Vagina (tissue), 2 donors: Measurements from ENCODE around the gene DDX39B. TPM values are rescaled to one million over a fixed set of nuclear protein-coding genes. Genes with fewer than 3 reads are reported as not detected.
A peak's percentile ranks its signal among the peaks of the same experiment; 100 is the strongest.

Experiments used
- DNase-seq, 2 donors: peaks; one replicate each; pipeline ENCODE4 v3.0.0-alpha.2; 2017; ENCODE audit errors: extremely low spot score in 2 of 2
- H3K27ac ChIP-seq: fragments of 200-600 bp; sonication (generic); one replicate; pipeline ENCODE4 v1.5.1; 2019
- H3K27me3 ChIP-seq: fragments of 200-600 bp; sonication (generic); one replicate; pipeline ENCODE4 v1.5.1; 2019
- H3K36me3 ChIP-seq, 2 donors: fragments of 200-600 bp; sonication (generic); one replicate each; pipeline ENCODE4 v1.5.1; 2017 to 2019
- H3K4me1 ChIP-seq: fragments of 200-600 bp; sonication (generic); one replicate; pipeline ENCODE4 v1.5.1; 2019
- H3K4me3 ChIP-seq, 2 donors: fragments of 200-600 bp; sonication (generic); 1 replicate in 1 of 2; 2 replicates in 1 of 2; pipeline ENCODE4 v1.5.1; 2016 to 2019
- H3K9me3 ChIP-seq: fragments of 200-600 bp; sonication (generic); one replicate; pipeline ENCODE4 v1.5.1; 2019
- CTCF ChIP-seq, 3 experiments: fragments of 450-650 bp in 2 of 3; fragments of 200-600 bp in 1 of 3; sonication (generic) in 1 of 3; IDR thresholded peaks; one replicate each; pipeline ENCODE4 v1.5.1; 2017 to 2019; ENCODE audit warnings: antibody characterized with exemption in 3 of 3, mild to moderate bottlenecking in 2 of 3, moderate library complexity in 2 of 3
- POLR2A ChIP-seq, 2 donors: fragments of 450-650 bp; IDR thresholded peaks; one replicate each; pipeline ENCODE4 v1.6.1; 2017; ENCODE audit warnings: antibody characterized with exemption in 2 of 2, mild to moderate bottlenecking in 2 of 2, moderate library complexity in 2 of 2
- POLR2AphosphoS5 ChIP-seq, 2 donors: sonication (generic); formaldehyde crosslinking; IDR thresholded peaks; one replicate each; pipeline ENCODE4 v1.9.0; 2017; ENCODE audit warnings: antibody characterized with exemption in 2 of 2, mild to moderate bottlenecking in 2 of 2, low read depth in 1 of 2; ENCODE audit not compliant: insufficient read depth in 1 of 2
- intact Hi-C: fragments of 100-400 bp; cut with DNase I; formaldehyde crosslinking; loops from one replicate; pipeline ENCODE4 v1.15.1; 2023
- total RNA-seq: library from RNA; depleted of rRNA; stranded (reverse); fragments of >200 nt; gene quantifications from one replicate; pipeline ENCODE4 v1.2.3, GENCODE V29; 2016

The DDX39B gene
- total RNA-seq, 1 donor from 2014 or later = 299 TPM

GRCh38 chr6:31586599-31587281 is 44.9 kb upstream of the DDX39B start:
- Histone ChIP-seq H3K4me1 (peaks cover 13% of the 10 kb centered on the region), H3K9me3 (no peaks in the 10 kb centered on the region), H3K4me3 (no peak overlapping the region), H3K27ac (no peak overlapping the region), H3K27me3 (no peaks in the 10 kb centered on the region), H3K36me3 (no peaks in the 10 kb centered on the region)
- TF ChIP-seq POLR2AphosphoS5 (IDR thresholded peaks at IDR 0.05; ENCODE audit: insufficient read depth in 1 of 2, low read depth in 1 of 2) (no peak), POLR2A (IDR thresholded peaks at IDR 0.05) (no peak), CTCF (IDR thresholded peaks at IDR 0.05) (no peak)
- intact Hi-C loops = no loop called here
- DNase-seq = no peak

GRCh38 chr6:31586008-31586407 is 44.2 kb upstream of the DDX39B start, which contains the start of gene LST1:
LST1 (plus strand) TSS chr6:31586277; CDS start chr6:31587300, 1,023 bp downstream.
- no peaks in the 10 kb centered on the region for H3K27me3 ChIP-seq
- intact Hi-C loops = no loop called here
- no peak for DNase-seq
- H3K36me3 ChIP-seq = no peaks in the 10 kb centered on the region
- H3K4me1 ChIP-seq = peaks cover 19% of the 10 kb centered on the region
- H3K27ac ChIP-seq = no peak within 1 kb of the TSS
- no peaks in the 10 kb centered on the region for H3K9me3 ChIP-seq
- TF ChIP-seq POLR2AphosphoS5 (IDR thresholded peaks at IDR 0.05; ENCODE audit: insufficient read depth in 1 of 2, low read depth in 1 of 2) = no peak
- no peak for TF ChIP-seq CTCF (IDR thresholded peaks at IDR 0.05)
- TF ChIP-seq POLR2A (IDR thresholded peaks at IDR 0.05) = no peak
- no peak within 1 kb of the TSS for H3K4me3 ChIP-seq

GRCh38 chr6:31585491-31585890 is 43.7 kb upstream of the DDX39B start:
- Histone ChIP-seq H3K27me3 (no peaks in the 10 kb centered on the region), H3K4me1 (peaks cover 22% of the 10 kb centered on the region)

GRCh38 chr6:31582230-31582643 is 40.4 kb upstream of the DDX39B start, which contains the start of gene LTB:
LTB (minus strand) TSS chr6:31582424; CDS start chr6:31582417, 7 bp downstream.
- peak within 1 kb of the TSS; percentile 92 for H3K27ac ChIP-seq
- peak within 1 kb of the TSS; percentile 68 to 74 for H3K4me3 ChIP-seq
- intact Hi-C loops = no loop called here
- no peaks in the 10 kb centered on the region for H3K9me3 ChIP-seq
- no peaks in the 10 kb centered on the region for H3K36me3 ChIP-seq
- DNase-seq = no peak
- TF ChIP-seq CTCF (IDR thresholded peaks at IDR 0.05) (no peak), POLR2AphosphoS5 (IDR thresholded peaks at IDR 0.05; ENCODE audit: insufficient read depth in 1 of 2, low read depth in 1 of 2) (no peak), POLR2A (IDR thresholded peaks at IDR 0.05) (no peak)
- peaks cover 25% of the 10 kb centered on the region for H3K4me1 ChIP-seq
- H3K27me3 ChIP-seq = no peaks in the 10 kb centered on the region

More at GRCh38 chr6:31585491-31585890, 43.7 kb upstream of the DDX39B start:
- Histone ChIP-seq H3K4me3 (no peak overlapping the region), H3K9me3 (no peaks in the 10 kb centered on the region), H3K27ac (no peak overlapping the region), H3K36me3 (no peaks in the 10 kb centered on the region)
- intact Hi-C loops = no loop called here
- TF ChIP-seq POLR2A (IDR thresholded peaks at IDR 0.05) = no peak
- TF ChIP-seq CTCF (IDR thresholded peaks at IDR 0.05) = no peak
- TF ChIP-seq POLR2AphosphoS5 (IDR thresholded peaks at IDR 0.05; ENCODE audit: insufficient read depth in 1 of 2, low read depth in 1 of 2) = no peak
- no peak for DNase-seq
